Measurements from ENCODE around the gene BPTF. TPM values are rescaled to one million over a fixed set of nuclear protein-coding genes. Genes with fewer than 3 reads are reported as not detected.
A peak's percentile ranks its signal among the peaks of the same experiment; 100 is the strongest.

Gene BPTF
- total and polyA plus RNA-seq, 2 of the 13 experiments (the other 11 are each of a cell fraction or from before 2014, with no cell fraction given) = 43.5 to 66.1 TPM

- TF ChIP-seq SNAPC4 (CRISPR knock-in tag; IDR thresholded peaks at IDR 0.05) (no peak), E2F1 (CRISPR knock-in tag; IDR thresholded peaks at IDR 0.05) (no peak), MIER3 (CRISPR knock-in tag; IDR thresholded peaks at IDR 0.05; ENCODE audit: borderline replicate concordance) (no peak), PPARG (CRISPR knock-in tag; conservative IDR thresholded peaks at IDR 0.05) (no peak), ZNF12 (CRISPR knock-in tag; IDR thresholded peaks at IDR 0.05) (no peak), ZBTB7A (CRISPR knock-in tag; IDR thresholded peaks at IDR 0.05) (no peak), CTCF (CRISPR knock-in tag; IDR thresholded peaks at IDR 0.05) (0 out of 2 replicates have a peak, but pooled peaks have one; percentile 10), ZNF512 (CRISPR knock-in tag; IDR thresholded peaks at IDR 0.05) (no peak), ZNF280D (CRISPR knock-in tag; IDR thresholded peaks at IDR 0.05) (no peak)
These were observed 8.8 kb downstream of the BPTF start (continued) for GRCh38 chr17:67833946-67834631.

Measured in HepG2 (cell line).